Adipose tissue (tissue), 3 donors: ENCODE results near the gene TWF2. TPM values are rescaled to one million over a fixed set of nuclear protein-coding genes. Genes with fewer than 3 reads are reported as not detected.

ENCODE experiments used
- H3K27ac ChIP-seq: one replicate; pipeline ENCODE4 v1.5.1; 2013; ENCODE audit warnings: low read depth, low read length
- WGBS, 3 donors: extraction: QIAGEN DNeasy Blood & Tissue Kit; methylation state at CpG; one replicate each; pipeline ENCODE4 v1.1.7; 2013; 5-methylcytosine and 5-hydroxymethylcytosine counted together
- polyA plus RNA-seq, 3 donors: library from polyadenylated mRNA; stranded (reverse); fragments of 200-250 nt; gene quantifications; one replicate each; pipeline ENCODE4 v1.2.3, GENCODE V29; 2013
- donor health status: healthy with polysubstance abuse.
- donor health status: Bipolar disorder and iron deficiency.
- donor health status: healthy.

TWF2 gene
- polyA plus RNA-seq, 3 donors: 20.0 to 58.3 (median 51.4) TPM

GRCh38 chr3:52262447-52262846 lies 23.5 kb upstream of the TWF2 start:
- no peak overlapping the region for H3K27ac ChIP-seq

GRCh38 chr3:52259448-52259847 lies 20.5 kb upstream of the TWF2 start:
- no peak overlapping the region for H3K27ac ChIP-seq
- 89 to 95% (median 91%) methylated on average over 4 of the region's 4 CpGs for WGBS, 3 donors

- no peak overlapping the region for H3K27ac ChIP-seq
- 52 to 76% (median 53%) methylated on average over 1 of the region's 1 CpG for WGBS, 3 donors
Observed at GRCh38 chr3:52259035-52259434, 20.1 kb upstream of the TWF2 start.

- 78 to 88% (median 83%) methylated on average over 4 of the region's 4 CpGs for WGBS, 3 donors
- no peak overlapping the region for H3K27ac ChIP-seq
Observed at GRCh38 chr3:52257911-52258310, 19.0 kb upstream of the TWF2 start.

GRCh38 chr3:52256622-52257021 lies 17.7 kb upstream of the TWF2 start:
- WGBS, 3 donors: 80 to 88% (median 83%) methylated on average over 4 of the region's 4 CpGs
- H3K27ac ChIP-seq: no peak overlapping the region

GRCh38 chr3:52256159-52256558 lies 17.2 kb upstream of the TWF2 start:
- WGBS, 3 donors: 80 to 93% (median 91%) methylated on average over 3 of the region's 3 CpGs
- H3K27ac ChIP-seq: no peak overlapping the region

- 74 to 85% (median 81%) methylated on average over 9 of the region's 9 CpGs for WGBS, 3 donors
Observed at GRCh38 chr3:52254608-52255007, 15.7 kb upstream of the TWF2 start.

GRCh38 chr3:52253314-52254304 lies 14.7 kb upstream of the TWF2 start:
- 59 to 81% (median 59%) methylated on average over 11 to 12 of the region's 12 CpGs for WGBS, 3 donors
- no peak overlapping the region for H3K27ac ChIP-seq

More at GRCh38 chr3:52254608-52255007, 15.7 kb upstream of the TWF2 start:
- no peak overlapping the region for H3K27ac ChIP-seq

- no peak overlapping the region for H3K27ac ChIP-seq
- WGBS, 3 donors: 75 to 93% (median 90%) methylated on average over 1 of the region's 1 CpG
Observed at GRCh38 chr3:52250122-52250521, 11.2 kb upstream of the TWF2 start.

- H3K27ac ChIP-seq: no peak overlapping the region
- WGBS, 3 donors: 81 to 91% (median 87%) methylated on average over 6 of the region's 6 CpGs
Observed at GRCh38 chr3:52249683-52250082, 10.7 kb upstream of the TWF2 start.

- WGBS, 3 donors: 74 to 79% (median 74%) methylated on average over 10 of the region's 10 CpGs
Observed at GRCh38 chr3:52248816-52249547, 10.0 kb upstream of the TWF2 start.

GRCh38 chr3:52248165-52248541 lies 9.2 kb upstream of the TWF2 start:
- H3K27ac ChIP-seq: no peak overlapping the region
- WGBS, 3 donors: 93 to 95% (median 93%) methylated on average over 10 of the region's 10 CpGs

More at GRCh38 chr3:52248816-52249547, 10.0 kb upstream of the TWF2 start:
- no peak overlapping the region for H3K27ac ChIP-seq

GRCh38 chr3:52247409-52248164 lies 8.6 kb upstream of the TWF2 start:
- H3K27ac ChIP-seq: no peak overlapping the region
- 93 to 96% (median 95%) methylated on average over 7 of the region's 7 CpGs for WGBS, 3 donors

- H3K27ac ChIP-seq: no peak overlapping the region
- WGBS, 3 donors: 65 to 84% (median 76%) methylated on average over 14 of the region's 14 CpGs
Observed at GRCh38 chr3:52246728-52247408, 7.9 kb upstream of the TWF2 start.

- WGBS, 3 donors: 33 to 50% (median 38%) methylated on average over 8 of the region's 8 CpGs
- peak overlapping the region; percentile 81 for H3K27ac ChIP-seq
Observed at GRCh38 chr3:52246264-52246620, 7.3 kb upstream of the TWF2 start.

GRCh38 chr3:52245322-52246263 lies 6.6 kb upstream of the TWF2 start, which contains the start of gene PPM1M:
Gene PPM1M (plus strand): TSS chr3:52245759. CDS start chr3:52245825, 66 bp downstream.
- WGBS, 3 donors: 1 to 4% (median 2%) methylated on average over 81 to 98 of the region's 98 CpGs

More at GRCh38 chr3:52245322-52246263, 6.6 kb upstream of the TWF2 start, which contains the start of gene PPM1M:
- H3K27ac ChIP-seq: peak within 1 kb of the TSS; percentile 81
